Fibroblast of pulmonary artery (primary cell): ENCODE data around the gene FARP2.

Source experiments
- DNase-seq: peaks from one replicate; pipeline ENCODE4 v3.0.0-alpha.2; 2010; ENCODE audit warnings: low read depth
- H3K4me3 ChIP-seq: replicated peaks from 2 replicates; pipeline ENCODE4 v1.5.1; 2011; ENCODE audit warnings: low read depth, mild to moderate bottlenecking, control low read depth, low read length, moderate library complexity
- TF ChIP-seq, protein P1 (sequence below): IDR thresholded peaks from 2 replicates; pipeline ENCODE4 v1.5.1; 2011; ENCODE audit warnings: mild to moderate bottlenecking, control low read depth, low read length, inconsistent platforms; ENCODE audit errors: missing control alignments

FARP2 gene

DNA sequence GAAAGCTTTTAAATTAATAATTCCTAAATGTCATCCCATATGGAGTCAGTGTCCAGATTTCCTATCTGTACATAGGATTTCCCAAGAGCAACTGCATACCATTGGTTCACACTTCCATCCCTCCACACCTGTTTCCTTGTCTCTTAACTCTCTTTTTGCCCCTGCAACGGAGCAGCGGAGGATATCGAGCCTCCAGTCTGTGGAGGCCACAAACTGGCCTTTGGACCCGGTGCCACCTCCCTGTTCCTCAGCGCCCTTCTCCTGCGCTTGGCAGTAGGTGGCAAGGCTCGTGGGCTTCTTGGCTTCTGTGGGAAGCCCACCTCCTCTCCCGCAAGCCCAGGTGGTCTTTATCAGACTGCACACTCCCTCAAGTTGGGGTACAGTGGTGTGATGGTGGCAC, 176.1 kb downstream of the FARP2 start:
- no peak overlapping the region for H3K4me3 ChIP-seq
- DNase-seq, result no peak
- TF ChIP-seq, protein P1, sequence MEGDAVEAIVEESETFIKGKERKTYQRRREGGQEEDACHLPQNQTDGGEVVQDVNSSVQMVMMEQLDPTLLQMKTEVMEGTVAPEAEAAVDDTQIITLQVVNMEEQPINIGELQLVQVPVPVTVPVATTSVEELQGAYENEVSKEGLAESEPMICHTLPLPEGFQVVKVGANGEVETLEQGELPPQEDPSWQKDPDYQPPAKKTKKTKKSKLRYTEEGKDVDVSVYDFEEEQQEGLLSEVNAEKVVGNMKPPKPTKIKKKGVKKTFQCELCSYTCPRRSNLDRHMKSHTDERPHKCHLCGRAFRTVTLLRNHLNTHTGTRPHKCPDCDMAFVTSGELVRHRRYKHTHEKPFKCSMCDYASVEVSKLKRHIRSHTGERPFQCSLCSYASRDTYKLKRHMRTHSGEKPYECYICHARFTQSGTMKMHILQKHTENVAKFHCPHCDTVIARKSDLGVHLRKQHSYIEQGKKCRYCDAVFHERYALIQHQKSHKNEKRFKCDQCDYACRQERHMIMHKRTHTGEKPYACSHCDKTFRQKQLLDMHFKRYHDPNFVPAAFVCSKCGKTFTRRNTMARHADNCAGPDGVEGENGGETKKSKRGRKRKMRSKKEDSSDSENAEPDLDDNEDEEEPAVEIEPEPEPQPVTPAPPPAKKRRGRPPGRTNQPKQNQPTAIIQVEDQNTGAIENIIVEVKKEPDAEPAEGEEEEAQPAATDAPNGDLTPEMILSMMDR, result no peak

DNA sequence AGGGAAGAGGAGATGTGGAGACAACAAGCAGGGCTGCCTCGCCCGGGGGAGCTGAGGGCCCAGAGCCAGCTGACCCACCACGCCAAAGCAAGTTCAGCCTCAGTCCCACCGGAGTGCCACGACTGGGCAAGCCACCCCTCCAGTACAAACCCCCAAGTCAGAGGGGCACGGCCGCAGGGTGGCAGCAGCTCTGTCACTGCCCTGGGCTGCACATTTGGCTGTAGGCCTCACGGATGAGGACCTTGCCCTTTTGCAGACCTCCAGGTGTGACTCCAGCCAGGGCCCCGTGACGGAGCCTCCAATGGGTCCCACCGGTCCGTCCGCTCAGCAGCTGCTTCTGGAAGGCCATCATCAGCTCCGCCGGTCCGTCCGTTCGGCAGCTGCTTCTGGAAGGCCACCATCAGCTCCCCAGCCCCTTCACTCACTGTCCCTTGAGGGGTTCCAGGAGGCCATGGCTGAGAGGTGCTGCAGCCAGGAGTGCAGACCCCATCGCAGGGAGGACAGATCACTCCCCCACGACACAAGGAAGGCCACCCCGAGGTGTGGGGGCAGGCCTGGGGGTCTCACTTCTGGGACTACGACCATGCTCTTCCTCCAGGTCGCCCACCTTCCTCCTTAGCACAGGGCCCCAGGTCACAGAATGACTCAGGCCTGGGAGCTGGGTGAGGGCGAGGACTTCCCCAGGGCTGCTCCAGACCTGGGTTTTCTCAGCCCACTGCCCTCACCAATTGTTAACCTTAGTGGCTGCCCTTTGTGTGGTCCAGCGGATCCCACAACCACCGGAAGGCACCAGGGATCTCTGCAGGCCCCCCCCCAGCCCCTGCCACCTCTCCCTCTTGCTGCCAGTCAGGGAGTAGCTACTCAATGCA, 176.9 kb downstream of the FARP2 start:
- H3K4me3 ChIP-seq, result no peak overlapping the region
- no peak for DNase-seq
- TF ChIP-seq, protein P1, result no peak

DNA sequence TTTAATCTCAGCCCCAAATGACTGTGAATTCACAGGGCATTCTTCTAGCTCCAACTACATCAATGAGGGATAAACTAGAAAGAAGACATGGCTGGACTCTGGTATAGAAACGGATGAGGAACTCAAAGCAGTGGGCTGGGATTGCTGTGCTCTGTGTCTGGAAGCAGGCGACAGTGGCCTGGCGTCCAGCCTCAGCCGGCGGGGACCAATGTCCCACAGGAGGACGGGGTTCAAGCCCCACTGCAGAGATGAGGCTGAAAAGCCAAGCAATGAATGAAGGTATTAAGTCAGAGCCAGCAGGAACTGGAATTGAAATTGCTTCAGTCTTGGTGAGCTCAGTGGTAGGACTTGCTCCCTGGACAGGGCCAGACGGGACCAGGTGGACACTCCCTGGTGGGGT, 178.2 kb downstream of the FARP2 start:
- H3K4me3 ChIP-seq, result no peak overlapping the region
- no peak for DNase-seq
- TF ChIP-seq, protein P1, result no peak

DNA sequence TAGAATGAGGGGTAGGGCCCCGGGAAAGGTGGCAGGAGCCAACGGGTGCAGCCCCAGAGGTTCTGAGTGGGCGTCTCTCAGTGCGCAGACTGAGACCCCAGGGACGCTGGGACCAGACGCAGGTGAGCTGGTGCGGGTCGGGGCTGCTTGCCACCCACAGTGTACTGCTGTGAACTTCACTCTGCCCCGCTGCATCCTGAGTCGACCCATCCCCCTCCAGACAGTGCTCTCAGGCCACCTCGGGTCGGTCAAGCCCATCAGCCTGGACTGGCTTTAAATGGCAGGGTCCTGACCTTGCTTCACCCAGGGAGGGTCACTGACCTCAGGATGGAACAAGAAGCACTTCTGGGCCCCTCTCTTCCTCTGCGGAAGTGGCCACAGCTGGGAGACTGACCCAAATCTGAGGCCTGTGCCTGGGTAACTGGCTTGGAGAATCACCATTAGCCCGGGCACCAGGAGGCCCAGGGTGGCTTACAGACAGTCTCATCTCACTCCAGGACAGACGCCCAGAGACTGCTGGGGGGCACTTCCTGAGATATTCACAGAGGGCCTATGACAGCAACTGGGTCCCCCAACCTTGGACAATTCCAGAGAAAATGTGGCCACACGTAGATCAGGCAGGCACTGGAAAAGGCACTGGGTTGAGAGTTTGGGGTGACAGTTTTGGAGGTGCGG, 178.8 kb downstream of the FARP2 start:
- TF ChIP-seq, protein P1, result no peak
- DNase-seq, result no peak
- H3K4me3 ChIP-seq, result no peak overlapping the region

DNA sequence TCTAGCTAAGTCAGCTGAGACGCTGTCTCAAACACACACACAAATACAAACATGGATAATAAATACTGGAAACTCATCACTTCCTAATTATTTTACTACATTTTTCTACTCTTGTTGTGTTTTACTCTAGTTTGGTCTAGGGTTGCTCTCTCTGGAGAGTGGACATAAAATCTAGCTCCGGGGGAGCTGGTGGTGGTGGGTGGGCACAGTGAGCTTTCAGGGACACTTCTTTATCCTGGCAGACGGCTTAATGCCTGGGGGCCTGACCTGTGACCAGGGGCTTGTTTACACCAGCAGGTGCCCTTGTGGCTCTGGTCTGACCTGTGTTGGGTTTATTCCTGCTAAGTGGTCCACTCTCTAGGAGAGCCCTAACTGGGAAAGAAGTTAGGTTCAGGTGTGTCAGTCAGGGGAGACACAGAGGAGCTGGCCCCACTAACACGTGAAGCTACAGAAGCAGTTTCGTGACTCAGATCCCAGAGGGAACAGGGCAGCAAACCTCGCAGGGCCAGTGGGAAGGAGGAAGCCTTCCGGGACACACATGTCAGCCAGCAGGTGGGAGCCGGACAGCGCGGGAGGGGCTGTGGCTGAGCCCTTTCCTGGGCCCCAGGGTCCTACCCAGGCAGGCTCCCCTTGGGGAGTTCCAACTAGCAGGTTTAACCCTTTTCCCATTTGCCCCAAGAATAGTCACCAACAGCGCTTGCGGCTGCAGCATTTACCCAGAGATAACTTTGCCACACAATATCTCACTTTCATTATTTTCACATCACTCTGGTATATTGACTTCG, 180.0 kb downstream of the FARP2 start:
- TF ChIP-seq, protein P1, result no peak
- DNase-seq, result no peak
- no peak overlapping the region for H3K4me3 ChIP-seq

DNA sequence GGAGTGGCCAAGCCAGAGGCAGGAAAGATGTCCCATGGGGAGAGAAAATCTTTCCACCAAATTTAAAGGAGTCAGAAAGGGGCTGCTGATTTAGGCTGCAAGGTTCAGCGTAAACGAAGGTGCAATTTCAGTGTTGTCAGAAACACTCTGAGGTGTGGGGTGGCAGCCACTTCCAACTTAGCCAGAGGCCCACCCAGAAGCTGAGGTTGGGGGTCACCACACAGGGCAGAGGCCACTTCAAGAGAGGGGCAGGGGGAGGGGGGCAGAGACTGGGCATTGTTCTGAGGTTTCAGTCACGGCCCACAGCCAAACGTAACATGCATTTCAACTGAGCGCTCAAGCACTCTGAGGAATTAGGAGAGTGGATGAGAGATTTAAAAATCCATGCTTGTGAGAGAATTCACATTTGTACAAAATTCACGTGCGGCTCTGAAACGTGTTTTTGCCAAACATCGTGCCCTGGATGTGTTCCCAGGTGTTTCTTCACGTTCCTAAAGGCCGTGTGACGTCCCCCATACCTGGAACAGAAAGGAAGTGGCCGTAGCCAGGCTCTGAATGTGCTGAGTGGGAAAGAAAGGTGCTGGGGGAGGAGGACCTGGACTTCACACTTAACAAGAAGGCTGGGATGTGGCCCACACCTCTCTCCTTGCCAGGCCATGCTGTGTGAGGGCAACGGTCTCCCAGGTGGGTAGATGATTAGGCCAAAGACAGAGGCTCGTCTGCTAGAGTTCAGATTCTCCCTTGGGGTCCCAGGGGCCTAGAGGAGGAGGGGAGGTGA, 182.9 kb downstream of the FARP2 start:
- no peak overlapping the region for H3K4me3 ChIP-seq
- DNase-seq, result no peak
- TF ChIP-seq, protein P1, result no peak
